GM19239 (cell line): ENCODE data around the gene SEMA4C.
"Not testable (repeated sequence)": the region's sequence is repeated elsewhere in the genome, so short reads cannot be mapped to it uniquely, and the experiment has no call there.

Source experiments
- DNase-seq: peaks from one replicate; pipeline ENCODE4 v3.0.0; 2011; ENCODE audit warnings: low spot score; ENCODE audit not compliant: insufficient read length
- FAIRE-seq: peaks from 2 replicates; lab custom pipeline; 2011; peaks lifted over from hg19 to GRCh38; lab: Jason Lieb, UNC

SEMA4C gene

DNA sequence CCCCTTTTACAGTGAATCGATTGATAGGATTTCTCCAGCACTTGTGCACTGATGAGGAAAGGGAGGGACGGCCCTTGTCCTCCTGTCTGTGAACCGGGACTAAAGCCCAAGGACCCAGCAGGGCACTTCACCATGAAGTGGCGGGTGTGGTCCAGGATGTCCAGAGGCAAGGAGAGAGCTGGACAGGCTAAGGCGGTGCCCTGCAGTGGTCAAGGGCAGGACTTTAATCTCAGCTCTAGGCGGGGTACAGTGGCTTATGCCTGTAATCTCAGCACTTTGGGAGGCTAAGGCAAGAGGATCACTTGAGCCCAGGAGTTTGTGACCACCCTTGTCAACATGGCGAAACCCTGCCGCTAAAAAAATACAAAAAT, 28.2 kb upstream of the SEMA4C start:
- no peak for FAIRE-seq
- DNase-seq: no peak

- DNase-seq: no peak
- no peak for FAIRE-seq
Measured at GRCh38 chr2:96897491-96898134, 27.7 kb upstream of the SEMA4C start.

- no peak for FAIRE-seq
- DNase-seq: no peak
Measured at GRCh38 chr2:96895746-96896651, 26.1 kb upstream of the SEMA4C start.

DNA sequence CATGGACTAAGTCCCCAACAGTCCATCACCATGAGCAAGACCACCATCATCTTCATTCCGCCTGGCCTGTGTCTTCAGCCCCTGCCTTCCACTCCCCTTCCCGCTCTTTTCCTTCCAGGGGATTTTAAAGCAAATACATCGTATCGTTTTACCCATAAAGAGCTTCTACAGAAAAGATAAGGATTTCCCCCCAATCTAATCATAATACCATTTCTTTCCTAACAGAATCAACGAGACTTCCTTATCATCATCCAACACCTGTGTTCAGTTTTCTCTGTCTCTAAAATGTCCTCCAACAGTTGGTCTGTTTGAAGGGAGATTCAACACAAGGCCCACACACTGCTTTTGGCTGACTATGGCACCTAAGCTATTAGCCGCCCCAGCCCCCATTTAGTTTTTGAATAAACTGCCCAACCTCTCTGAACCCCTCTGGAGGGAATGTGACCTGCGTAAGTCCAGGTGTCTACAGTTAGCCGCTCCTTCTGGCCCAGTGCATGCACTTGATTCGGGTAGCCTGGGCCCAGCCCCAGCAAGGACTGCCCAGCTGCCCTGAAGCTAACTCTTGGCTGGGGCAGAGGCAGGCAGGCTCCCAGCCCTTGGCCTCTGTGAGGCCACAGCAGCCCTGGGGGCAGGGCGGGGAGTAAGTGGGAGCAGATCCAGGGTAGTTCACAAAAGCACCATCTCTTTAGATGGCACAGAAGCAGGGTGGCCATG, 25.3 kb upstream of the SEMA4C start:
- FAIRE-seq (no peak), DNase-seq (no peak)

GRCh38 chr2:96894151-96894531, 24.3 kb upstream of the SEMA4C start:
- FAIRE-seq (no peak), DNase-seq (no peak)

- DNase-seq (no peak), FAIRE-seq (no peak)
Measured at GRCh38 chr2:96893289-96894150, 23.6 kb upstream of the SEMA4C start.

DNA sequence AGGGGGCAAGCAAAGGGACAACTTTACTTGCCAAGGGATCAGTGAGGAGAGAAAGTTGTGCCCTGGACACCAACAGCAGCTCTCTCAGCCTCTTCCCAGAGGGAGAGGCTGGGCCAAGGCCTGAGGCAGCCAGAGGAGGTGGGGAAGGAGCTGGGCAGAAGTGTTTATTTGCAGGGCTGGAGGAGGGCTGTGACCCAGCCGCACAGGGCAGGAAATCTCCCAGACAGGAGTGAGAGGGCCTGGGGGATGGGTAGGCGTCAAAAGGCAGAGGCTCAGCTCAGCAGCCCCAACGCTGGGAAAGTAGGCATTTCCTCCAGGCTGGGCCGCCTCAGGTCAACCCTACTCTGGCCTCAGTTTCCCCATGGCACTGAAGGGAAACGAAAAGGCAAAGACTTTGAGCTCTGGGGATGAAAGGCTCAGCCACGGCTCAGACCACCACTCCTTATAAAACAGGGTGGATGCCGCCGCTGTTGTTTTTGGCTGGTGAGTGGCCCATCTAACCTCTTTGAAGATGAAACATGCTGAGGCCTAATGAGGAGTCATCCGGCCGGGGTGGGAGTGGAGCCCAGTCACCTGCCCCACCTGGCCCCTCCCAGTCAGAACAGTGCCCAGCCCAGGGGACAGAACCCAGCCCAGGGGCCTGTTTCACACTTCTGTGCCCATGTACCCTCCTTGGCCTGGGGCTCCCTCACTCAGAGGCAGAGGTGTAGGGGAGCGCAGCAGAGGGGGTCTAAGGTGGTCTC, 21.9 kb upstream of the SEMA4C start:
- DNase-seq: no peak
- no peak for FAIRE-seq

DNA sequence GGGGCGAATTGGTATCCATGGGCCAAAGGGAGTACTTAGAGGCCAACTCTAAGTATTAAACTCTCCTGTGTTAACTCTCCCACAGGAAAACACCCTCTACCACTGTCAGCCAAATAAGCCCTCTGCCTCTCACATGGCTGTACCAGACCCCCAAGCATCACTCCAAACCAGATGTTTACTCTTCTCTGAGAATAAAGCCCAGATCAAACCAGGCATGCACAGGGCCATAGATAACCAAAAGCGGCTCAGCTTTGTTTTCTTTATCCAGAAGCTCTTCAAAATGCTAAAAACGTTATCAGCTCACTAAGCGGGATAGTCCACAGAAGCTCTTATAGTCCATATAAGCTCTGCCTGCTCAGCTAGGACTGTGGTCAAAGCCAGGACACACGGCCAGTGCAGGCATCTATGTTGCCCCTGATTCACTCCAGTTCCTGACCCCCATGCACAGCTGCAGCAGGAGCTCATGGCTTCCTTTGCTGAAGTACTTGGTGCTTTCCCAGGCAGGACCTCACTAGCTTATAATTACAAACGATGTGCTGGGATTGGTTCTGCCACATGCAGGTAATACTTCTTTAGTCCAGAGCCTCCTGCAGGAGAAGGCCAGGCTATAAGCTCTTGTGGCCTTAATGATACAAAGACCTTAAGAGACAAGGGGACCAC, 21.0 kb upstream of the SEMA4C start:
- FAIRE-seq (no peak), DNase-seq (no peak)

- no peak for DNase-seq
- no peak for FAIRE-seq
Measured at GRCh38 chr2:96890252-96890651, 20.4 kb upstream of the SEMA4C start.

DNA sequence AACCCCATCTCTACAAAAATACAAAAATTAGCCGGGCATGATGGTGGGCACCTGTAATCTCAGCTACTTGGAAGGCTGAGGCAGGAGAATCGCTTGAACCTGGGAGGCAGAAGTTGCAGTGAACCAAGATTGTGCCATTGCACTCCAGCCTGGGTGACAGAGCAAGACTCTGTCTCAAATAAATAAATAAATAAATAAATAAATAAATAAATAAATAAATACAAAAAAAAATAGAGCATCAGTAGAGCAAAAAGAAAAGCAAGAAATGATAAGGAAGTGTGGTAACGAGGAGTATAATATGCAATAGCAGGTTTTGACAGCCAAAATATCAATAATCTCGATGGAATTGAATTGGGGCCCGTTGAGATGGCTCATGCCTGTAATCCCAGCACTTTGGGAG, 19.6 kb upstream of the SEMA4C start:
- FAIRE-seq: not testable (repeated sequence)

DNA sequence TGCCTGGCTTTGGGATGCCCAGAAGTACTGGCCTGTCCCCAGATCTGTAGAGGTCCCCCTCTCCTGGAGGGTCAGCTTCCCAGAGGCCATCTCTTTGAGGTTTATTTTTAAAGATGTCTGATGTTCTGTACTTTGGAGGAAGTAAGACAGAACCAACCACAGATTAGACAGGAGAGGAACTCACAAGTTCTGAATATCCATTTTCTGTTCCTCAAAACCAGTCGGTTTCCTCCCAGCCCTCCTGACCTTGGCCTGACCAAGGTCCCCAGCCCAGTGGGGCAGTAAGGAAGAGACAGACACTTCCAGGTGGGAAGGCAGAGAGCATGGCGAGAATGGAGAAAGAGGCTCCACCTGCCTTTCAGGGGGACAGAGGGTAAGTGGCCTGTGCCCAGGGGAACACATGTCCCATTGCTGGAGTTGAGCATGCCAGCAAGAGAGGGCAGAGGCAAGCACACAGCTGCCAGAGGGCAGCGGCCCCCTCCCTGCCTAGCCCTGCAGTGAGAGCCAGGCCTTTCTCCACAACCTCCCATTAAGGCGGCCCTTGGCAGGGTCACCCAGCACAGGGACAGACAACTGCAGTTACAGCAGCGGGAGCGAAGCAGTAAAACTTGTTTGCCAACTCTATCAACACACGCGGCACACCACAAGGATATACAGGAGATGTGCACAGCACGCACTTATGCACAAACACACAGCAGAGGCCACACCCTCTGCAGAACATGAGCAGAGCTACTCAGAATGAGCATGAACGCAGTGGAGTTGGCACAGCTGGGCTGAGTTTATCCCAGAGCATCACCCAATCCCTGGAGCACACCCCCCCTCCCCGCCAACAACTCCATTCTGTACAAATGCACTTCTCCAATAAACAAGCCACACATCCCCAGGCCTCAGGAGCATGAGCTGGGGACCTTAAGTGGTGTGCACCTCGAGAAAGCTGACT, 18.5 kb upstream of the SEMA4C start:
- no peak for FAIRE-seq
- no peak for DNase-seq

More for the DNA sequence above, 19.6 kb upstream of the SEMA4C start:
- DNase-seq: not testable (repeated sequence)

DNA sequence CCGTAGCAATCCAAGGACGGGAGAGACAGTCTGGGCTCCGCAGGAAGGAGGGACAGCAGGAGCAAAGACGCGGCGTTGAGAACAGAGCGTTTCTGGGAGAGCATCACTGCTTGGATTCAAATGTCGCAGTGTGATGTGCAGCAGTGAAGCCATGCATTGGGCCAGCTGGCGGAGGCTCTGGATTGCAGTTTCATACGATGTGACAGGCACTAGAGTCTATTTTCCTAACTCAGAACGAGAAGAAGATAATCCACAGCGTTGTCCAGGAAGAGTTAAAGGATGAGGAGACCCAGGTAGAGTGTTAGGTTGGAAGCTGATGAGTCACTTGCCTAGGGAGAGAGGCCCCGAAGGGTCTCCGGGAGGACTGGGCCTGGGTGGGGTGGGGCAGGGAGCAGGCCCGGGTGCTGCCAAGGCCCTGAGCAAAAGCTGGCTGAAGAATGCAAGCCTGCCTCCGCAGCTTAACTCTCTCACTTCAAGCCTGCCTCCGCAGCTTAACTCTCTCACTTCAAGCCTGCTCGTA, 17.7 kb upstream of the SEMA4C start:
- FAIRE-seq: no peak
- DNase-seq: no peak

GRCh38 chr2:96885432-96886347, 15.8 kb upstream of the SEMA4C start:
- FAIRE-seq: no peak
- DNase-seq: no peak

DNA sequence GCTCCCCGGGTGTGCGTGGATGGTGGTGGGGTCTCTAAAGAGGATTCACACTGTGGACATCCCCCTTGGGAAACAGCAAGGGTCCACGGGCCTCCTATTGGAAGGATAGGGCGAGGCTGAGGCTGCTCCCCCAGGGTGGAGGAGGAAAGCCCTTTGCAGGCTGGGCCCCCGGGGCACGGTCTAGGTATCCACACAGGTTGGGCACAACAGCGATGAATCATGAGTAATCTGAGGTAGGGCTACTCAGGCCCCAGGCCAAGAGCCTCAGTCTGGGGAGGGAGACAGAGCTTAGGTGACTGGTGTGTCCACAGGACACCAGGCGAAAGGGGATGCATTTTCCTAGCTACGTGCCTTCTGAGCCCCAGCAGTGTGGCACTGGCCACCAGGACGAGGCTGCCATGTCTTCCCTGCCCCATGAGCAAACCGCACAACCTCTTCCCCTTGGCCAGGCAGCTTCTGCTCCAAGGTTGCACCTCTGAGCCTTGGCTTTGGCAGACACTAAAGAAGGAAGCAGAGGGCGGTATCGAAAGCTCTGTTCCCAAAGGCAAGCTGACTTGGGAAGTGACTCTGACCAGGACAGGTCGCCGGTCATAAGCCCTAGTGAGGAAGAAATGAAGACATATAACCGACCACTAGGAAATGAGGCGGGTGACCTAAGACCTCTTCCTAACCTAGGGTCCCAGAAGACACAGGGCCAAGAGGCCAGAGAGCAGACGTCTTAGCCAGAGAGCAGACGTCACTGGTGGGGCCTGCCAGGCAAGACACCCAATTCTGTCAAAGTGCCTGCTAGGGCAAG, 14.6 kb upstream of the SEMA4C start:
- FAIRE-seq (no peak), DNase-seq (no peak)

GRCh38 chr2:96883306-96883705, 13.4 kb upstream of the SEMA4C start:
- no peak for DNase-seq
- FAIRE-seq: no peak

DNA sequence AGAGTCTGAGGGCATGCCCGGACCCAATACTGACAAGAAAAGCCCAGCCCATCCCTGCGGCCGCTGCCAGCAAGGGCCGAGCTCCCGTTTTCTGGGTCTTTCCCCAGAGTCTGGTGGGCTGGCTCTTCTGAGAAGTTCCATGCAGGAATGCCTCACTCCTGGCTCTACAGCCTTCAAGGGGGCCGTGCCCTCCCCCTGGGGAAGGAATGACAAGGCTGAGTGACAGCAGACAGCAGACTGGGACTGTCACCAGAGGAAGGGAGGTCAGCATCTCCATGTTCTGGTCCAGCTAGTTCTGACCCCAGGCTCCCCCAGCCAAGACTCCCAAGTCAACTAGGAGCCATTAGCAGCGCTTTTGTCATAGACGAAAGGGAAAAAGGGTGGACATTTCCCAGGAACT, 13.0 kb upstream of the SEMA4C start:
- DNase-seq (no peak), FAIRE-seq (no peak)
